ENCODE measurements around the gene ALK.
"Not testable (repeated sequence)": the region's sequence is repeated elsewhere in the genome, so short reads cannot be mapped to it uniquely, and the experiment has no call there.

Gene ALK

GRCh38 chr2:29263886-29264285 is 657.5 kb downstream of the ALK start:
- DNase-seq, result no peak

GRCh38 chr2:29262681-29263260 is 658.6 kb downstream of the ALK start:
- DNase-seq, result no peak

GRCh38 chr2:29261003-29261402 is 660.4 kb downstream of the ALK start:
- DNase-seq, result no peak

GRCh38 chr2:29260142-29260772 is 661.1 kb downstream of the ALK start:
- DNase-seq, result no peak

GRCh38 chr2:29259221-29259620 is 662.2 kb downstream of the ALK start:
- DNase-seq, result no peak

- DNase-seq, result no peak
These were observed 666.4 kb downstream of the ALK start for GRCh38 chr2:29255004-29255403.

GRCh38 chr2:29253495-29254275 is 667.7 kb downstream of the ALK start:
- DNase-seq, result not testable (repeated sequence)

- no peak for DNase-seq
These were observed 668.4 kb downstream of the ALK start for GRCh38 chr2:29253026-29253425.

GRCh38 chr2:29251406-29251805 is 670.0 kb downstream of the ALK start:
- DNase-seq, result no peak

GRCh38 chr2:29250977-29251376 is 670.4 kb downstream of the ALK start:
- no peak for DNase-seq

GRCh38 chr2:29249666-29250253 is 671.6 kb downstream of the ALK start:
- no peak for DNase-seq

GRCh38 chr2:29247336-29247914 is 674.0 kb downstream of the ALK start:
- no peak for DNase-seq

GRCh38 chr2:29246383-29247300 is 674.7 kb downstream of the ALK start:
- DNase-seq, result no peak

- DNase-seq, result no peak
These were observed 675.5 kb downstream of the ALK start for GRCh38 chr2:29245742-29246382.

- DNase-seq, result not testable (repeated sequence)
These were observed 676.2 kb downstream of the ALK start for GRCh38 chr2:29245035-29245741.

GRCh38 chr2:29242621-29243375 is 678.6 kb downstream of the ALK start:
- no peak for DNase-seq

- no peak for DNase-seq
These were observed 679.3 kb downstream of the ALK start for GRCh38 chr2:29241955-29242565.

- no peak for DNase-seq
These were observed 680.0 kb downstream of the ALK start for GRCh38 chr2:29241341-29241740.

- DNase-seq, result no peak
These were observed 680.8 kb downstream of the ALK start for GRCh38 chr2:29240601-29241000.
